HG02798 (cell line): ENCODE measurements around the gene KCNT2.

Source experiments
- ATAC-seq: cut with Tn5 transposase; IDR thresholded peaks from one replicate; pipeline ENCODE4 v1.9.1; 2021; ENCODE audit warnings: mild to moderate bottlenecking; ENCODE audit not compliant: unreplicated experiment, poor library complexity

Gene KCNT2

GRCh38 chr1:196366817-196367495 is 241.3 kb downstream of the KCNT2 start:
- ATAC-seq = no peak

GRCh38 chr1:196361112-196361714 is 247.0 kb downstream of the KCNT2 start:
- ATAC-seq = no peak

GRCh38 chr1:196357913-196358312 is 250.3 kb downstream of the KCNT2 start:
- no peak for ATAC-seq

- ATAC-seq = no peak
These were observed 252.9 kb downstream of the KCNT2 start for GRCh38 chr1:196355206-196355786.

GRCh38 chr1:196344453-196344852 is 263.8 kb downstream of the KCNT2 start:
- ATAC-seq = no peak

GRCh38 chr1:196324345-196324744 is 283.9 kb downstream of the KCNT2 start:
- ATAC-seq = no peak

GRCh38 chr1:196323869-196324268 is 284.4 kb downstream of the KCNT2 start:
- ATAC-seq = no peak

- no peak for ATAC-seq
These were observed 288.9 kb downstream of the KCNT2 start for GRCh38 chr1:196319301-196319700.

- no peak for ATAC-seq
These were observed 290.4 kb downstream of the KCNT2 start for GRCh38 chr1:196317535-196318522.

GRCh38 chr1:196312739-196313138 is 295.5 kb downstream of the KCNT2 start:
- ATAC-seq = no peak

GRCh38 chr1:196309386-196309785 is 298.9 kb downstream of the KCNT2 start:
- ATAC-seq = peak; percentile 47

GRCh38 chr1:196308176-196308575 is 300.1 kb downstream of the KCNT2 start:
- no peak for ATAC-seq

GRCh38 chr1:196306421-196306820 is 301.8 kb downstream of the KCNT2 start:
- ATAC-seq = no peak

- no peak for ATAC-seq
These were observed 303.0 kb downstream of the KCNT2 start for GRCh38 chr1:196305216-196305615.

GRCh38 chr1:196302981-196303380 is 305.3 kb downstream of the KCNT2 start:
- ATAC-seq = no peak

- ATAC-seq = no peak
These were observed 305.8 kb downstream of the KCNT2 start for GRCh38 chr1:196302420-196302819.

GRCh38 chr1:196295766-196296165 is 312.5 kb downstream of the KCNT2 start:
- ATAC-seq = no peak

GRCh38 chr1:196278816-196279215 is 329.4 kb downstream of the KCNT2 start:
- no peak for ATAC-seq

GRCh38 chr1:196277860-196278259 is 330.4 kb downstream of the KCNT2 start:
- no peak for ATAC-seq

GRCh38 chr1:196271212-196271947 is 336.9 kb downstream of the KCNT2 start:
- peak; percentile 68 for ATAC-seq
